ENCODE results near the gene FREM2.

GRCh38 chr13:38743466-38743865 lies 56.6 kb downstream of the FREM2 start:
- TF ChIP-seq CTCF (IDR thresholded peaks at IDR 0.05; ENCODE audit: poor library complexity) (no peak), EZH2 (IDR thresholded peaks at IDR 0.05; ENCODE audit: borderline replicate concordance) (no peak)

Measured in hepatocyte (in vitro differentiated cells).